Small intestine (tissue), 7 donors: Measurements from ENCODE around the gene TRA2B. TPM values are rescaled to one million over a fixed set of nuclear protein-coding genes. Genes with fewer than 3 reads are reported as not detected.
A peak's percentile ranks its signal among the peaks of the same experiment; 100 is the strongest.
"Not testable (repeated sequence)": the region's sequence is repeated elsewhere in the genome, so short reads cannot be mapped to it uniquely, and the experiment has no call there.

Source experiments
- DNase-seq, 2 donors: peaks; one replicate each; pipeline versions ENCODE4 v3.0.0 to v3.0.0-alpha.2; 2013
- FAIRE-seq: peaks from 2 replicates; lab custom pipeline; 2012; peaks lifted over from hg19 to GRCh38; lab: Jason Lieb, UNC
- H3K27ac ChIP-seq, 3 donors: one replicate each; pipeline ENCODE4 v1.5.1; 2013; ENCODE audit warnings: low read length in 2 of 3, mild to moderate bottlenecking in 2 of 3, control low read depth in 1 of 3, inconsistent platforms in 1 of 3, low read depth in 1 of 3, moderate library complexity in 1 of 3
- H3K27me3 ChIP-seq, 3 donors: one replicate each; pipeline ENCODE4 v1.6.1; 2013; ENCODE audit warnings: low read length in 3 of 3, inconsistent platforms in 1 of 3; ENCODE audit not compliant: control insufficient read depth in 3 of 3, insufficient read depth in 3 of 3
- H3K36me3 ChIP-seq, 3 donors: one replicate each; pipeline ENCODE4 v1.6.1; 2013; ENCODE audit warnings: low read length in 3 of 3, inconsistent platforms in 1 of 3, low read depth in 1 of 3, mild to moderate bottlenecking in 1 of 3, moderate library complexity in 1 of 3; ENCODE audit not compliant: control insufficient read depth in 3 of 3, insufficient read depth in 2 of 3
- H3K4me1 ChIP-seq, 3 donors: one replicate each; pipeline ENCODE4 v1.6.1; 2013; ENCODE audit warnings: low read length in 2 of 3, inconsistent platforms in 1 of 3, low read depth in 1 of 3, mild to moderate bottlenecking in 1 of 3, moderate library complexity in 1 of 3; ENCODE audit not compliant: control insufficient read depth in 3 of 3, insufficient read depth in 2 of 3
- H3K4me3 ChIP-seq, 3 donors: one replicate each; pipeline ENCODE4 v1.5.1; 2013; ENCODE audit warnings: low read length in 3 of 3, control low read depth in 1 of 3, inconsistent platforms in 1 of 3, low read depth in 1 of 3, mild to moderate bottlenecking in 1 of 3, moderate library complexity in 1 of 3
- H3K9me3 ChIP-seq, 2 donors: one replicate each; pipeline ENCODE4 v1.6.1; 2013; ENCODE audit warnings: low read depth in 1 of 2, low read length in 1 of 2; ENCODE audit not compliant: control insufficient read depth in 2 of 2, insufficient read depth in 1 of 2
- whole genome bisulfite sequencing, 3 donors: extraction: QIAGEN DNeasy Blood & Tissue Kit; methylation state at CpG; one replicate each; pipeline ENCODE4 v1.1.7; 2013; 5-methylcytosine and 5-hydroxymethylcytosine counted together
- polyA plus RNA-seq, 4 donors: library from polyadenylated mRNA; stranded (reverse) in 3 of 4; unstranded in 1 of 4; fragments of 200-250 nt in 3 of 4; fragments of 120-200 nt in 1 of 4; gene quantifications; one replicate each; pipeline versions ENCODE4 v1.2.1 to v1.2.3, GENCODE V29; 2013
- donor health status: healthy with polysubstance abuse.
- donor health status: control.
- donor health status: control.
- donor health status: Bipolar disorder and iron deficiency.
- donor health status: healthy.

The TRA2B gene
- polyA plus RNA-seq, 4 donors, result 48.5 to 150 (median 72.4) TPM

DNA sequence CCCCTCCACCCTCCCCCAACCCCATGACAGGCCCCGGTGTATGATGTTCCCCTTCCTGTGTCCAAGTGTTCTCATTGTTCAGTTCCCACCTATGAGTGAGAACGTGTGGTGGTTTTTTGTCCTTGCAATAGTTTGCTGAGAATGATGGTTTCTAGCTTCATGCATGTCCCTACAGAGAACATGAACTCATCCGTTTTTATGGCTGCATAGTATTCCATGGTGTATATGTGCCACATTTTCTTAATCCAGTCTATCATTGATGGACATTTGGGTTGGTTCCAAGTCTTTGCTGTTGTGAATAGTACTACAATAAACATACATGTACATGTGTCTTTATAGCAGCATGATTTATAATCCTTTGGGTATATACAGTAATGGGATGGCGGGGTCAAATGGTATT lies 27.9 kb downstream of the TRA2B start:
- not testable (repeated sequence) for H3K4me3 ChIP-seq, H3K27me3 ChIP-seq, DNase-seq, H3K4me1 ChIP-seq, H3K27ac ChIP-seq, H3K9me3 ChIP-seq, FAIRE-seq
- peaks cover 2 to 12% (median 8%) of the 10 kb centered on the region in 3 donors for H3K36me3 ChIP-seq
- WGBS, 3 donors, result 71 to 79% (median 73%) methylated on average over 4 of the region's 4 CpGs

GRCh38 chr3:185900228-185900627 lies 37.6 kb downstream of the TRA2B start:
- DNase-seq (peak; percentile 46 to 70), FAIRE-seq (no peak)
- Histone ChIP-seq H3K4me1 (no peaks in the 10 kb centered on the region), H3K4me3 (no peak overlapping the region), H3K27me3 (no peaks in the 10 kb centered on the region), H3K36me3 (no peaks in the 10 kb centered on the region), H3K27ac (peak overlapping the region in 1 of 3 donors; percentile 1), H3K9me3 (no peaks in the 10 kb centered on the region)
- 49 to 50% (median 50%) methylated on average over 1 of the region's 1 CpG for WGBS, 3 donors

DNA sequence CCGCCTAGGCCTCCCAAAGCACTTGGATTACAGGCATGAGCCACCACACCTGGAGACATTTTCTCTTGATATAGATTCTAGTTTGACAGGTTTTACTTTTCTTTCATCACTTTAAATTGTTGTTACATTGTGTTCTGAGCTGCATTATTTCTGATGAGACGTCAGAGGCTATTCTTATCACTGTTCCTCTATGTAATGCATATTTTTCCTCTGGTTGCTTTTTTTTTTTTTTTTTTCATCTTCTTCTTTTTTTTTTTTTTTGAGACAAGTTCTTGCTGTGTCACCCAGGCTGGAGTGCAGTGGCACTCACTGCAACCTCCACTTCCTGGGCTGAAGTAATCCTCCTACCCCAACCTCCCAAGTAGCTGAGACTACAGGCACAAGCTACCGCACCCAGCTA lies 41.2 kb downstream of the TRA2B start:
- Histone ChIP-seq H3K27ac (no peak overlapping the region), H3K4me1 (no peaks in the 10 kb centered on the region), H3K36me3 (no peaks in the 10 kb centered on the region), H3K9me3 (no peaks in the 10 kb centered on the region), H3K27me3 (no peaks in the 10 kb centered on the region), H3K4me3 (no peak overlapping the region)
- DNase-seq (no peak), FAIRE-seq (no peak)
- WGBS, 3 donors, result 70 to 80% (median 73%) methylated on average over 3 of the region's 3 CpGs

DNA sequence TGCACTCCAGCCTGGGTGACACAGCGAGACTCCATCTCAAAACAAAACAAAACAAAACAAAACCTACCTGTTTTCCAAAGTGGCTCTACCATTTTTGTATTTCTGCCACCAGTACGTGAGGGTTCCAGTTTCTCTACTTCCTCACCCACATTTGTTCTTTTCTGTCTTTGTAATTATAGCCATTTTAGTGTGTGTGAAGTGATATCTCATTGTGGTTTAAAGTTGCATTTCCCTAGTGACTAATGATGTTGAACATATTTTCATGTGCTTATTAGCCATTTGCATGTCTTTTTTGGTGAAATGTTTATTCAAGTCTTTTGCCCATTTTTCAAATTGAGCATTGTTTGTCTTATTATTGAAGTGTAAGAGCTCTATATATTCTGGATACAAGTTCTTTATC lies 50.7 kb downstream of the TRA2B start:
- 65 to 74% (median 72%) methylated on average over 2 of the region's 2 CpGs for WGBS, 3 donors
- Histone ChIP-seq H3K36me3 (no peaks in the 10 kb centered on the region), H3K27me3 (no peaks in the 10 kb centered on the region), H3K27ac (no peak overlapping the region), H3K9me3 (no peaks in the 10 kb centered on the region), H3K4me1 (no peaks in the 10 kb centered on the region), H3K4me3 (no peak overlapping the region)
- FAIRE-seq (no peak), DNase-seq (no peak)

GRCh38 chr3:185884641-185885040 lies 53.2 kb downstream of the TRA2B start:
- Histone ChIP-seq H3K27ac (no peak overlapping the region), H3K9me3 (no peaks in the 10 kb centered on the region), H3K4me1 (no peaks in the 10 kb centered on the region), H3K27me3 (peaks cover 0 to 3% (median 0%) of the 10 kb centered on the region in 3 donors), H3K36me3 (no peaks in the 10 kb centered on the region), H3K4me3 (no peak overlapping the region)
- no peak for FAIRE-seq
- no peak for DNase-seq
- WGBS, 3 donors, result 71 to 84% (median 80%) methylated on average over 1 of the region's 1 CpG

GRCh38 chr3:185881926-185882325 lies 55.9 kb downstream of the TRA2B start:
- Histone ChIP-seq H3K27me3 (peaks cover 0 to 3% (median 2%) of the 10 kb centered on the region in 3 donors), H3K4me3 (no peak overlapping the region), H3K36me3 (no peaks in the 10 kb centered on the region), H3K4me1 (no peaks in the 10 kb centered on the region), H3K27ac (no peak overlapping the region), H3K9me3 (no peaks in the 10 kb centered on the region)
- FAIRE-seq, result no peak
- no peak for DNase-seq
- 92 to 94% (median 94%) methylated on average over 4 of the region's 4 CpGs for WGBS, 3 donors

DNA sequence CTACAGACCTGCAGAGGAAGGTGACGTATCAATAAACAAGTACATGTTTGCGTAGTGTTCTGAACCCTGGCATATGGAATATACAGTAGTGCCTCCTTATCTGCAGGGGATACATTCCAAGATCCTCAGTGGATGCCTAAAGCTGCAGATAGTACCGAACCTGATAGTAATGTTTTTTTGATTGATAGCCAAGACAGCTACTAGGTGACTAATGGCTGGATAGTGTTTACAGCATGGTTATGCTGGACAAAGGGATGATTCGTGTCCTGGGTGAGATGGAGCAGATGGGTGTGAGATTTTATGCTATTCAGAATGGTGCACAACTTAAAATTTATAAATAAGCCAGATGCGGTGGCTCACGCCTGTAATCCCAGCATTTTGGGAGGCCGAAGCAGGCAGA lies 57.2 kb downstream of the TRA2B start:
- no peak for FAIRE-seq
- 79 to 81% (median 80%) methylated on average over 7 of the region's 7 CpGs for WGBS, 3 donors

GRCh38 chr3:185878920-185879319 lies 58.9 kb downstream of the TRA2B start:
- no peak for FAIRE-seq
- H3K27ac ChIP-seq, result no peak overlapping the region
- DNase-seq, result no peak
- no peaks in the 10 kb centered on the region for H3K4me1 ChIP-seq
- no peaks in the 10 kb centered on the region for H3K9me3 ChIP-seq
- WGBS, 3 donors, result 73 to 80% (median 80%) methylated on average over 5 of the region's 5 CpGs
- no peaks in the 10 kb centered on the region for H3K36me3 ChIP-seq
- H3K4me3 ChIP-seq, result no peak overlapping the region
- peaks cover 0 to 3% (median 2%) of the 10 kb centered on the region in 3 donors for H3K27me3 ChIP-seq

More for the DNA sequence above, 57.2 kb downstream of the TRA2B start:
- Histone ChIP-seq H3K27ac (no peak overlapping the region), H3K27me3 (peaks cover 0 to 3% (median 2%) of the 10 kb centered on the region in 3 donors), H3K36me3 (no peaks in the 10 kb centered on the region), H3K4me1 (no peaks in the 10 kb centered on the region), H3K9me3 (no peaks in the 10 kb centered on the region), H3K4me3 (no peak overlapping the region)
- DNase-seq, result no peak

DNA sequence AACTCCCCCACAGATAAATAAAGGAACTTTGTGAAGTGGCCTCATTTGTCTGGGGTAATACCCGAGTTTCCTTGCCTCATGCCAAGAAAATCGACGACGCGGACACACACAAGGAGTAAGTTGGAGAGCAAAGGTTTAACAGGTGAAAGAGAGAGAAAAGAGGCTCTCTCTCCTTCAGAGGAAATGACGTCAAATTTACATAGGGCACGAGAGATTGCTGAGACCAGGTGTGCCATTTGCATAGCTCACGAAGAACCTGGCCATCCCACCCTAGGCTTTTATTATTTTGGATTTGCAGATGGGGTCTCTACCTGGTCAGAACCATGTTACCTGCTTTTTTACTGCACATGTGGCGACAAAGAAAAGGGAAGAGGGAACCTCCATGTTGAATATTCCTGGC lies 63.7 kb downstream of the TRA2B start:
- no peak overlapping the region for H3K4me3 ChIP-seq
- DNase-seq, result no peak
- 29 to 59% (median 35%) methylated on average over 9 of the region's 9 CpGs for WGBS, 3 donors
- no peaks in the 10 kb centered on the region for H3K9me3 ChIP-seq
- H3K27ac ChIP-seq, result no peak overlapping the region
- H3K4me1 ChIP-seq, result no peaks in the 10 kb centered on the region
- no peak for FAIRE-seq
- peaks cover 0 to 2% (median 0%) of the 10 kb centered on the region in 3 donors for H3K27me3 ChIP-seq
- no peaks in the 10 kb centered on the region for H3K36me3 ChIP-seq
